ENCODE data around the gene ADGRA3.

The ADGRA3 gene

GRCh38 chr4:22512306-22512705 is 3.6 kb downstream of the ADGRA3 start:
- DNase-seq = no peak

- no peak for DNase-seq
These were observed 5.1 kb downstream of the ADGRA3 start for GRCh38 chr4:22510750-22511149.

- DNase-seq = no peak
These were observed 7.5 kb downstream of the ADGRA3 start for GRCh38 chr4:22508376-22508775.

GRCh38 chr4:22504922-22505321 is 10.9 kb downstream of the ADGRA3 start:
- no peak for DNase-seq

GRCh38 chr4:22504447-22504846 is 11.4 kb downstream of the ADGRA3 start:
- DNase-seq = no peak

GRCh38 chr4:22502895-22503814 is 12.7 kb downstream of the ADGRA3 start:
- DNase-seq = no peak

- DNase-seq = no peak
These were observed 14.2 kb downstream of the ADGRA3 start for GRCh38 chr4:22501715-22502095.

GRCh38 chr4:22500831-22501714 is 14.8 kb downstream of the ADGRA3 start:
- DNase-seq = peak; percentile 1 to 13

GRCh38 chr4:22500128-22500611 is 15.7 kb downstream of the ADGRA3 start:
- DNase-seq = no peak

- DNase-seq = no peak
These were observed 17.0 kb downstream of the ADGRA3 start for GRCh38 chr4:22498866-22499265.

- no peak for DNase-seq
These were observed 19.6 kb downstream of the ADGRA3 start for GRCh38 chr4:22496165-22496813.

- DNase-seq = no peak
These were observed 22.3 kb downstream of the ADGRA3 start for GRCh38 chr4:22493523-22493922.

- DNase-seq = no peak
These were observed 22.9 kb downstream of the ADGRA3 start for GRCh38 chr4:22492987-22493386.

GRCh38 chr4:22491939-22492338 is 23.9 kb downstream of the ADGRA3 start:
- DNase-seq = no peak

GRCh38 chr4:22490718-22491315 is 25.0 kb downstream of the ADGRA3 start:
- no peak for DNase-seq

- DNase-seq = no peak
These were observed 27.8 kb downstream of the ADGRA3 start for GRCh38 chr4:22488106-22488505.

GRCh38 chr4:22487328-22487727 is 28.5 kb downstream of the ADGRA3 start:
- no peak for DNase-seq

- DNase-seq = no peak
These were observed 29.6 kb downstream of the ADGRA3 start for GRCh38 chr4:22486276-22486675.

GRCh38 chr4:22485737-22486136 is 30.1 kb downstream of the ADGRA3 start:
- no peak for DNase-seq

- no peak for DNase-seq
These were observed 32.3 kb downstream of the ADGRA3 start for GRCh38 chr4:22483551-22483981.

- no peak for DNase-seq
These were observed 33.4 kb downstream of the ADGRA3 start for GRCh38 chr4:22482250-22483127.
